Keratinocyte (primary cell): ENCODE measurements around the gene EFHB. TPM values are rescaled to one million over a fixed set of nuclear protein-coding genes. Genes with fewer than 3 reads are reported as not detected.

Source experiments
- DNase-seq: peaks from one replicate; pipeline ENCODE4 v3.0.0-alpha.2; 2011; ENCODE audit warnings: low read depth, missing footprints, low spot score
- FAIRE-seq: peaks from 2 replicates; lab custom pipeline; 2011; peaks lifted over from hg19 to GRCh38; lab: Jason Lieb, UNC
- H2AFZ ChIP-seq: 2 replicates; pipeline ENCODE4 v1.6.0; 2012; ENCODE audit warnings: low read length, control low read depth, inconsistent platforms; ENCODE audit not compliant: control insufficient read depth
- H3K27ac ChIP-seq: 2 replicates; pipeline ENCODE4 v1.5.1; 2011; ENCODE audit warnings: low read length; ENCODE audit not compliant: control insufficient read depth, insufficient read depth
- H3K27me3 ChIP-seq: 3 replicates; pipeline ENCODE4 v1.6.0; 2011; ENCODE audit warnings: low read length; ENCODE audit not compliant: control insufficient read depth, insufficient read depth; ENCODE audit errors: extremely low read depth
- H3K36me3 ChIP-seq, 2 experiments: 2 replicates in 1 of 2; 3 replicates in 1 of 2; pipeline ENCODE4 v1.5.1; 2011; ENCODE audit warnings: low read length in 2 of 2, mild to moderate bottlenecking in 1 of 2; ENCODE audit not compliant: control insufficient read depth in 2 of 2, insufficient read depth in 2 of 2; ENCODE audit errors: extremely low read depth in 1 of 2
- H3K4me1 ChIP-seq: 3 replicates; pipeline ENCODE4 v1.5.1; 2011; ENCODE audit warnings: low read length; ENCODE audit not compliant: control insufficient read depth, insufficient read depth; ENCODE audit errors: extremely low read depth
- H3K4me2 ChIP-seq: 3 replicates; pipeline ENCODE4 v1.6.0; 2011; ENCODE audit warnings: low read depth, low read length; ENCODE audit not compliant: control insufficient read depth, insufficient read depth; ENCODE audit errors: extremely low read depth
- H3K4me3 ChIP-seq, 3 experiments: fragments of 200-600 bp in 1 of 3; sonication (generic) in 1 of 3; 2 replicates in 2 of 3; 3 replicates in 1 of 3; pipeline ENCODE4 v1.5.1; 2011 to 2016; ENCODE audit warnings: low read length in 3 of 3, mild to moderate bottlenecking in 3 of 3, control low read depth in 2 of 3, inconsistent platforms in 1 of 3, low read depth in 1 of 3, mixed read lengths in 1 of 3, mixed run types in 1 of 3, moderate library complexity in 1 of 3; ENCODE audit not compliant: control insufficient read depth in 2 of 3, insufficient read depth in 2 of 3; ENCODE audit errors: extremely low read depth in 1 of 3
- H3K79me2 ChIP-seq: 2 replicates; pipeline ENCODE4 v1.6.0; 2012; ENCODE audit warnings: low read length; ENCODE audit not compliant: control insufficient read depth, insufficient read depth
- H3K9ac ChIP-seq: 3 replicates; pipeline ENCODE4 v1.6.0; 2011; ENCODE audit warnings: low read length; ENCODE audit not compliant: control insufficient read depth, insufficient read depth; ENCODE audit errors: extremely low read depth
- H3K9me1 ChIP-seq: 3 replicates; pipeline ENCODE4 v1.6.0; 2011; ENCODE audit warnings: low read length; ENCODE audit not compliant: control insufficient read depth, insufficient read depth; ENCODE audit errors: extremely low read depth
- H3K9me3 ChIP-seq: 2 replicates; pipeline ENCODE4 v1.5.1; 2012; ENCODE audit warnings: low read depth, low read length; ENCODE audit not compliant: control insufficient read depth
- H4K20me1 ChIP-seq: 3 replicates; pipeline ENCODE4 v1.6.0; 2011; ENCODE audit warnings: low read length; ENCODE audit not compliant: control insufficient read depth, insufficient read depth; ENCODE audit errors: extremely low read depth
- EZH2 ChIP-seq: IDR thresholded peaks from one replicate; pipeline ENCODE4 v1.6.1; 2012; ENCODE audit warnings: inconsistent platforms, mild to moderate bottlenecking, low read length, moderate library complexity
- dilution Hi-C: fragments of 300-500 bp; cut with MboI; formaldehyde crosslinking; loops from one replicate; pipeline ENCODE4 v1.7.0; 2020; ENCODE audit warnings: low sequenced_read_pairs; ENCODE audit not compliant: extremely low pct_ligation_motif_present
- polyA plus RNA-seq, 5 experiments: library from polyadenylated mRNA; depleted of rRNA in 3 of 5; stranded (reverse) in 3 of 5; stranded (forward) in 1 of 5; unstranded in 1 of 5; fragments of >200 nt; gene quantifications; 1 replicate in 1 of 5; 2 replicates in 3 of 5; 3 replicates in 1 of 5; pipeline versions ENCODE4 v1.2.1 to v1.2.3, GENCODE V29; 2011 to 2012; ENCODE audit warnings: missing spikeins in 2 of 5, low read depth in 1 of 5, low replicate concordance in 1 of 5
- TF ChIP-seq, protein P1 (sequence below), 3 experiments: IDR thresholded peaks in 1 of 3; conservative IDR thresholded peaks in 1 of 3; optimal IDR thresholded peaks in 1 of 3; 2 replicates in 2 of 3; 3 replicates in 1 of 3; pipeline versions ENCODE3 to v1.5.1; 2011; ENCODE audit warnings: low read length in 3 of 3, mild to moderate bottlenecking in 3 of 3, moderate library complexity in 2 of 3, control low read depth in 1 of 3, inconsistent platforms in 1 of 3; ENCODE audit not compliant: insufficient read depth in 2 of 3; ENCODE audit errors: extremely low read depth in 1 of 3

EFHB gene
- polyA plus RNA-seq, 1 donor (not counting 4 experiments of a cell fraction or from before 2014, with no cell fraction given), result 0.26 TPM

DNA sequence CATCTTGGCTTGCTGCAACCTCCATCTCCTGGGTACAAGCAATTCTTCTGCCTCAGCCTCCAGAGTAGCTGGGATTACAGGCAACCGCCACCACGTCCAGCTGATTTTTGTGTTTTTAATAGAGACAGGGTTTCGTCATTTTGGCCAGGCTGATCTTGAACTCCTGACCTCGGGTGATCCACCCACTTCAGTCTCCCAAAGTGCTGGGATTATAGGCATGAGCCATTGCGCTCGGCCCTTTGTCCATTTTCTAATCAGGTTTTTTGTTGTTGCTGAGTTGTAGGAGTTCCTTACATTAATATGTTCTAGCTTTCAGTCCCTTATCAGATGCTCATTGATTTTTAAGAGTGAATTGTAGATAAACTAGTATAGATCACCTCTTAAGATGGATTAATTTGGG lies 33.2 kb upstream of the EFHB start:
- dilution Hi-C loops, result no loop called here
- Histone ChIP-seq H3K9ac (no peak overlapping the region), H3K9me3 (no peaks in the 10 kb centered on the region), H3K36me3 (peaks cover 0 to 3% of the 10 kb centered on the region in 2 experiments), H3K4me3 (no peak overlapping the region), H3K27ac (no peak overlapping the region), H3K9me1 (no peaks in the 10 kb centered on the region), H4K20me1 (peaks cover 5% of the 10 kb centered on the region), H3K79me2 (peaks cover 85% of the 10 kb centered on the region), H3K27me3 (no peaks in the 10 kb centered on the region), H2AFZ (no peak overlapping the region), H3K4me2 (no peak overlapping the region), H3K4me1 (no peaks in the 10 kb centered on the region)
- DNase-seq (no peak), FAIRE-seq (no peak)
- TF ChIP-seq, protein P1, sequence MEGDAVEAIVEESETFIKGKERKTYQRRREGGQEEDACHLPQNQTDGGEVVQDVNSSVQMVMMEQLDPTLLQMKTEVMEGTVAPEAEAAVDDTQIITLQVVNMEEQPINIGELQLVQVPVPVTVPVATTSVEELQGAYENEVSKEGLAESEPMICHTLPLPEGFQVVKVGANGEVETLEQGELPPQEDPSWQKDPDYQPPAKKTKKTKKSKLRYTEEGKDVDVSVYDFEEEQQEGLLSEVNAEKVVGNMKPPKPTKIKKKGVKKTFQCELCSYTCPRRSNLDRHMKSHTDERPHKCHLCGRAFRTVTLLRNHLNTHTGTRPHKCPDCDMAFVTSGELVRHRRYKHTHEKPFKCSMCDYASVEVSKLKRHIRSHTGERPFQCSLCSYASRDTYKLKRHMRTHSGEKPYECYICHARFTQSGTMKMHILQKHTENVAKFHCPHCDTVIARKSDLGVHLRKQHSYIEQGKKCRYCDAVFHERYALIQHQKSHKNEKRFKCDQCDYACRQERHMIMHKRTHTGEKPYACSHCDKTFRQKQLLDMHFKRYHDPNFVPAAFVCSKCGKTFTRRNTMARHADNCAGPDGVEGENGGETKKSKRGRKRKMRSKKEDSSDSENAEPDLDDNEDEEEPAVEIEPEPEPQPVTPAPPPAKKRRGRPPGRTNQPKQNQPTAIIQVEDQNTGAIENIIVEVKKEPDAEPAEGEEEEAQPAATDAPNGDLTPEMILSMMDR (optimal IDR thresholded peaks at IDR 0.05 in 1 of 3, IDR thresholded peaks at IDR 0.05 in 1 of 3, conservative IDR thresholded peaks at IDR 0.05 in 1 of 3; ENCODE audit: extremely low read depth in 1 of 3, insufficient read depth in 2 of 3, low read length in 3 of 3), result no peak
- TF ChIP-seq EZH2, result no peak

DNA sequence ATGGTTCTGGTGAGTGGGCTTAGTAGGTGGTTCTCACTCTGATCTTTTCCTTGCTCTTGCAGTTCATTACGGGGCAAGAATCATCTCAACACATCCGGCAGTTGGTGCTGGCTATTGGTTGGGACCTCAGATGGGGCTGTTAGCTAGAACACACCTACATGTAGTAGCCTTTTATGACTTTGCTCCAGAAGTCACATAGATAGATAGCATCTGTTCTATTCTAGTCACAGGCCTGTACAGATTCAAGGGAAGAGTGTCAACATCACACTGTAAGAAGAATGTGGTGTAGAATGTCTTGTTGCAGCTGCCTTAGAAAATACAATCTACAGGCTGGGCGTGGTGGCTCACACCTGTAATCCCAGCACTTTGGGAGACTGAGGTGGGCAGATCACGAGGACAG lies 27.9 kb upstream of the EFHB start:
- Histone ChIP-seq H3K79me2 (peaks cover 94% of the 10 kb centered on the region), H3K4me3 (no peak overlapping the region), H4K20me1 (peaks cover 10% of the 10 kb centered on the region), H3K9me3 (no peaks in the 10 kb centered on the region), H3K36me3 (peaks cover 1 to 11% of the 10 kb centered on the region in 2 experiments), H3K27ac (no peak overlapping the region), H3K27me3 (no peaks in the 10 kb centered on the region), H3K4me1 (no peaks in the 10 kb centered on the region), H3K4me2 (no peak overlapping the region), H3K9ac (no peak overlapping the region), H2AFZ (no peak overlapping the region), H3K9me1 (no peaks in the 10 kb centered on the region)
- dilution Hi-C loops, result no loop called here
- no peak for DNase-seq
- TF ChIP-seq EZH2, result no peak
- TF ChIP-seq, protein P1 (optimal IDR thresholded peaks at IDR 0.05 in 1 of 3, IDR thresholded peaks at IDR 0.05 in 1 of 3, conservative IDR thresholded peaks at IDR 0.05 in 1 of 3; ENCODE audit: extremely low read depth in 1 of 3, insufficient read depth in 2 of 3, low read length in 3 of 3), result no peak
- FAIRE-seq, result no peak
